Measurements from ENCODE around the gene PRDM5.

GRCh38 chr4:120819805-120820437, 102.6 kb downstream of the PRDM5 start:
- TF ChIP-seq, protein P1, sequence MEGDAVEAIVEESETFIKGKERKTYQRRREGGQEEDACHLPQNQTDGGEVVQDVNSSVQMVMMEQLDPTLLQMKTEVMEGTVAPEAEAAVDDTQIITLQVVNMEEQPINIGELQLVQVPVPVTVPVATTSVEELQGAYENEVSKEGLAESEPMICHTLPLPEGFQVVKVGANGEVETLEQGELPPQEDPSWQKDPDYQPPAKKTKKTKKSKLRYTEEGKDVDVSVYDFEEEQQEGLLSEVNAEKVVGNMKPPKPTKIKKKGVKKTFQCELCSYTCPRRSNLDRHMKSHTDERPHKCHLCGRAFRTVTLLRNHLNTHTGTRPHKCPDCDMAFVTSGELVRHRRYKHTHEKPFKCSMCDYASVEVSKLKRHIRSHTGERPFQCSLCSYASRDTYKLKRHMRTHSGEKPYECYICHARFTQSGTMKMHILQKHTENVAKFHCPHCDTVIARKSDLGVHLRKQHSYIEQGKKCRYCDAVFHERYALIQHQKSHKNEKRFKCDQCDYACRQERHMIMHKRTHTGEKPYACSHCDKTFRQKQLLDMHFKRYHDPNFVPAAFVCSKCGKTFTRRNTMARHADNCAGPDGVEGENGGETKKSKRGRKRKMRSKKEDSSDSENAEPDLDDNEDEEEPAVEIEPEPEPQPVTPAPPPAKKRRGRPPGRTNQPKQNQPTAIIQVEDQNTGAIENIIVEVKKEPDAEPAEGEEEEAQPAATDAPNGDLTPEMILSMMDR (IDR thresholded peaks at IDR 0.05) = no peak
- TF ChIP-seq EP300 (IDR thresholded peaks at IDR 0.05) (no peak), POLR2AphosphoS5 (IDR thresholded peaks at IDR 0.05) (no peak)
